Small intestine (tissue), 7 donors: ENCODE data around the gene NRIP2. TPM values are rescaled to one million over a fixed set of nuclear protein-coding genes. Genes with fewer than 3 reads are reported as not detected.
A peak's percentile ranks its signal among the peaks of the same experiment; 100 is the strongest.

Source experiments
- DNase-seq, 2 donors: peaks; one replicate each; pipeline versions ENCODE4 v3.0.0 to v3.0.0-alpha.2; 2013
- FAIRE-seq: peaks from 2 replicates; lab custom pipeline; 2012; peaks lifted over from hg19 to GRCh38; lab: Jason Lieb, UNC
- H3K27ac ChIP-seq, 3 donors: one replicate each; pipeline ENCODE4 v1.5.1; 2013; ENCODE audit warnings: low read length in 2 of 3, mild to moderate bottlenecking in 2 of 3, control low read depth in 1 of 3, inconsistent platforms in 1 of 3, low read depth in 1 of 3, moderate library complexity in 1 of 3
- H3K27me3 ChIP-seq, 3 donors: one replicate each; pipeline ENCODE4 v1.6.1; 2013; ENCODE audit warnings: low read length in 3 of 3, inconsistent platforms in 1 of 3; ENCODE audit not compliant: control insufficient read depth in 3 of 3, insufficient read depth in 3 of 3
- H3K36me3 ChIP-seq, 3 donors: one replicate each; pipeline ENCODE4 v1.6.1; 2013; ENCODE audit warnings: low read length in 3 of 3, inconsistent platforms in 1 of 3, low read depth in 1 of 3, mild to moderate bottlenecking in 1 of 3, moderate library complexity in 1 of 3; ENCODE audit not compliant: control insufficient read depth in 3 of 3, insufficient read depth in 2 of 3
- H3K4me1 ChIP-seq, 3 donors: one replicate each; pipeline ENCODE4 v1.6.1; 2013; ENCODE audit warnings: low read length in 2 of 3, inconsistent platforms in 1 of 3, low read depth in 1 of 3, mild to moderate bottlenecking in 1 of 3, moderate library complexity in 1 of 3; ENCODE audit not compliant: control insufficient read depth in 3 of 3, insufficient read depth in 2 of 3
- H3K4me3 ChIP-seq, 3 donors: one replicate each; pipeline ENCODE4 v1.5.1; 2013; ENCODE audit warnings: low read length in 3 of 3, control low read depth in 1 of 3, inconsistent platforms in 1 of 3, low read depth in 1 of 3, mild to moderate bottlenecking in 1 of 3, moderate library complexity in 1 of 3
- H3K9me3 ChIP-seq, 2 donors: one replicate each; pipeline ENCODE4 v1.6.1; 2013; ENCODE audit warnings: low read depth in 1 of 2, low read length in 1 of 2; ENCODE audit not compliant: control insufficient read depth in 2 of 2, insufficient read depth in 1 of 2
- WGBS, 3 donors: extraction: QIAGEN DNeasy Blood & Tissue Kit; methylation state at CpG; one replicate each; pipeline ENCODE4 v1.1.7; 2013; 5-methylcytosine and 5-hydroxymethylcytosine counted together
- polyA plus RNA-seq, 4 donors: library from polyadenylated mRNA; stranded (reverse) in 3 of 4; unstranded in 1 of 4; fragments of 200-250 nt in 3 of 4; fragments of 120-200 nt in 1 of 4; gene quantifications; one replicate each; pipeline versions ENCODE4 v1.2.1 to v1.2.3, GENCODE V29; 2013
- donor health status: healthy with polysubstance abuse.
- donor health status: control.
- donor health status: control.
- donor health status: Bipolar disorder and iron deficiency.
- donor health status: healthy.

Gene NRIP2
- polyA plus RNA-seq, 4 donors = 0.22 to 4.0 (median 3.1) TPM; not detected in 1

DNA sequence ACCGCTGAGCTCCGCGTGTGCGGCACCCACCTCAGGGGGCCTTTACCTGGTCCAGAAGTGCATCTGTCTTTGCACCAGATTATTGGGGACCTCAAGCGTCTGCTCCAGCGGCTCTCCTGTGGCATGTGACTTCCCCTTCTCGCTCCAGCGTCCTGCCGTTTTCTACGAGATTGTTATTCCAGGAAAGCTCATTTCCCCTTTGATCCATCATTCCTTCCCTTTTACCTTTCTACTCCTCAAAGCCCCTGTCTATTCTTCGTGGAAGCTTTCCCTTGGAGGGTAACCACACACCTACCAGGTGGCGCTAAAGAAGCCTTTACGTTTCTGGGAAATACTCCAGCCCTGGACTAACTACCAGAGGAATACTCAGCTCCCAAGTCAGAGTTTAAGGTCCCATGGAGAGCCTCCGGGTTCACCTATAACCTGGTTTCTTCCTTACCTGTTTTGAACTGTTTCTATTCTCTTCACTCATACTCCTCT, 38.6 kb downstream of the NRIP2 start:
- H3K4me1 ChIP-seq = peaks cover 0 to 10% (median 0%) of the 10 kb centered on the region in 3 donors
- H3K9me3 ChIP-seq = no peaks in the 10 kb centered on the region
- peak overlapping the region; percentile 8 to 59 (median 41) for H3K27ac ChIP-seq
- no peak for FAIRE-seq
- 0 to 6% (median 3%) methylated on average over 14 of the region's 14 CpGs for whole genome bisulfite sequencing, 3 donors
- peaks cover 12 to 34% (median 14%) of the 10 kb centered on the region in 3 donors for H3K36me3 ChIP-seq
- DNase-seq = peak; percentile 51 to 56
- peak overlapping the region; percentile 77 to 80 (median 80) for H3K4me3 ChIP-seq
- peaks cover 0 to 7% (median 0%) of the 10 kb centered on the region in 3 donors for H3K27me3 ChIP-seq

DNA sequence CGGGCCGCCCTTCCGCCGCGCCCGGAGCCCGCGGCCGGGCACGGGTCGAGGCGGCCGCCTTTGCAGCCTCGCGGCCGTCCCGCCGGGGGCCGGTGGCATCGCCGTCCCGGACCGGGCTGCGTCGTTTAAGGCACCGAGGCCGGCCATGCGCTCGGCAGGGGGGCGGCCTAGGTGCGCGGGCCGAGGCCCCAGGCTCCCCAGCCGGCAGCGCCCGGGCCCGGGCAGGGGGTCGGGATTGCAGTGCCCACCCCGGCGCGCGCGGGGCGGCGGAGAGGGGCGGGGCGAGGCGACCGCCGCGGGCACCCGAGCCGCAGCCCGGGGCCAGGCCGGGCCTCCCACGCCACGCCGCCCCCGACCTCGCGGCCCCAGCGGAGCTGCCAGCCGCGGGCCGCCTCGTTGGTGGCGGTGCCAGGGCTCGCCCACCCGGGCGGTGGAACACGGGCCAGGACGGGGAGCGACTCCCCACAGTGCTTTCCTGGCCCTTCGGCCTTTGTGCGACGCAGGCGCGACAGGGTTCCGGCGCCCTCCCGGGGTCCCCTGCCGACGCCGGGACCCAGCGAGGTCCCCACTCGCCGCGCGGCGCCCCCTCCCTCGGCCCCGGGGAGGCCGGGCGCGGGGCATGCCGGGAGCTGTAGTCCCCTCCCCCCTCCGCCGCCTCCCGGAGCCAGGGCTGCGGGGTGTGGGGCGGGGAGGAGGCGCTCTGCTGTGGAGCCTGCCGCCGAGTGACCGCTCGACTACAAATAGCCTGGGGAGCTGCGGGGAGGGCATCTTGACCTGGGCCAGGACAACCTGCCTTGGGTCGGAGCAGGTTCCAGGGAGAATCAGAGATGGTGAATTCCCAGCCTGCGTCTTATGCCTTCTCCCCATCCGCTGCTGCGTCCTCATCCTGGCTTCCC, 39.3 kb downstream of the NRIP2 start:
- DNase-seq (peak; percentile 76 to 86), FAIRE-seq (no peak)
- Histone ChIP-seq H3K4me1 (peaks cover 0 to 10% (median 0%) of the 10 kb centered on the region in 3 donors), H3K27me3 (peaks cover 0 to 7% (median 0%) of the 10 kb centered on the region in 3 donors), H3K27ac (peak overlapping the region; percentile 8 to 59 (median 53)), H3K9me3 (no peaks in the 10 kb centered on the region), H3K4me3 (peak overlapping the region; percentile 77 to 80 (median 80)), H3K36me3 (peaks cover 6 to 29% (median 9%) of the 10 kb centered on the region in 3 donors)
- WGBS, 3 donors = 0% methylated on average over 38 to 111 of the region's 111 CpGs

- peaks cover 0 to 10% (median 0%) of the 10 kb centered on the region in 3 donors for H3K4me1 ChIP-seq
- FAIRE-seq (no peak), DNase-seq (peak; percentile 91 to 94)
- WGBS, 3 donors = 0% methylated on average over 44 to 63 of the region's 63 CpGs
- H3K4me3 ChIP-seq = peak within 1 kb of the TSS; percentile 77 to 80 (median 80)
- no peaks in the 10 kb centered on the region for H3K9me3 ChIP-seq
- H3K36me3 ChIP-seq = peaks cover 2 to 22% (median 6%) of the 10 kb centered on the region in 3 donors
- peak within 1 kb of the TSS; percentile 33 to 59 (median 59) for H3K27ac ChIP-seq
- peaks cover 0 to 7% (median 0%) of the 10 kb centered on the region in 3 donors for H3K27me3 ChIP-seq
Observed at GRCh38 chr12:2794736-2795289, 40.0 kb downstream of the NRIP2 start, which contains the start of gene FKBP4. TSS of gene FKBP4 (plus strand) at chr12:2794970. CDS start at chr12:2795140, 170 bp downstream.

- Histone ChIP-seq H3K36me3 (peaks cover 0 to 20% (median 6%) of the 10 kb centered on the region in 3 donors), H3K4me3 (peak overlapping the region; percentile 55 to 80 (median 77)), H3K27me3 (peaks cover 0 to 8% (median 0%) of the 10 kb centered on the region in 3 donors), H3K4me1 (peaks cover 0 to 10% (median 0%) of the 10 kb centered on the region in 3 donors), H3K27ac (peak overlapping the region in 2 of 3 donors; percentile 32 to 33), H3K9me3 (no peaks in the 10 kb centered on the region)
- DNase-seq = peak in 1 of 2 donors; percentile 83
- FAIRE-seq = no peak
- 6 to 18% (median 16%) methylated on average over 45 to 49 of the region's 49 CpGs for WGBS, 3 donors
Observed at GRCh38 chr12:2794191-2794735, 40.6 kb downstream of the NRIP2 start.

DNA sequence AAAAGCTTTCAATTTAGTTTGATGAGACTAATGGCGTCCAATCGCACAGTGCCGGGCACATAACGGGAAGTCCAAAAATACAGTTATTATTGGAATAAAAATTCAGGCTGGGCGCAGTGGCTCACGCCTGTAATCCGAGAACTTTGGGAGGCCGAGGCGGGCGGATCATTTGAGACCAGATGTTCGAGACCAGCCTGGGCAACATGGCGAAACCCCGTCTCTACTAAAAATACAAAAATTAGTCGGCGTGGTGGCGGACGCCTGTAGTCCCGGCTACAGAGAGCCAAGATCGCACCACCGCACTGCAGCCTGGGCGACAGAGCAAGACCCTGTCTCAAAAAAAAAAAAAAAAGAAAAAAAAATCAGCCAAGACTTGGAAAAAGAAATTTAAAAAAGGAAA, 41.3 kb downstream of the NRIP2 start:
- peaks cover 0 to 10% (median 0%) of the 10 kb centered on the region in 3 donors for H3K4me1 ChIP-seq
- no peak overlapping the region for H3K27ac ChIP-seq
- no peaks in the 10 kb centered on the region for H3K9me3 ChIP-seq
- peaks cover 0 to 10% (median 0%) of the 10 kb centered on the region in 3 donors for H3K27me3 ChIP-seq
- no peak overlapping the region for H3K4me3 ChIP-seq
- no peak for DNase-seq
- WGBS, 3 donors = 93 to 95% (median 94%) methylated on average over 21 of the region's 21 CpGs
- FAIRE-seq = no peak
- H3K36me3 ChIP-seq = peaks cover 0 to 14% (median 0%) of the 10 kb centered on the region in 3 donors

DNA sequence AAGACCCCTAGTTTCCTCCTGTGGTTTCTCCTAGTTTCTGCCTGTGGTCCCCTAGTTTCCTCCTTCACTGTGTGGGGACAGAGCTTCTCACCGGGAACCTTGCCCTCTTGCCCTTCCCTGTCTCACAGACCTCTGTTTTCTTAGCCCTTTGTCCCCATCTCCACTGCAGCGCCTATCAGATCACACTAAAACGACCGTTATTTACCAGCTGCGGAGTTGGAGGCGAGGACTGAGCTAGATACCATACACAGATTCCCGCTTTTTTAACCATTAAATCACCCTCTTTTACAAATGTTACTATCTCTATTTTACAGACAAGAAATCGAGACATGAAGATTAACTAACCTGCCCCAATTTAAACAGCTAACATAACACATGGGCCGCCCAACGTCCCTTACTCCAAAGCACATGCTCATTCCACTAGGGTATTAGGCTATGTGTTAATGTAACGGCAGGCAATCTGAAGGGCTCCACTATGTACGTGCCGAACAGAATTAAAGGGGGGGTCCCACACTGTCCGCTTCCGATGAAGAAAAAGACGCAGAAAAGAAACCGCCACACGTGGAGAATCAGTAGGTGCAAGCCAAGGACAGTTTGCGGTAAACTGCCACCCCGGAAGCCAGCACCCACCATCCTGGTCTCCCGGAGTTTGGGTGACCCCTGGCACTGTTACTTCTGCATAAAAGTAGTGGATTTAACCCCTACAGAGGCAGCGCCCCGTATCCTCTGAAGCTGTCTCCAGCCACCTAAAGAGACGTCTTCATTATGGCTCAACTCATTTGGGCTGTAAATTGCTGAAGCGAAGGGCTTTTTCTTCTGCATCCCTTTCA, 41.9 kb downstream of the NRIP2 start:
- no peaks in the 10 kb centered on the region for H3K9me3 ChIP-seq
- H3K4me1 ChIP-seq = peaks cover 0 to 10% (median 0%) of the 10 kb centered on the region in 3 donors
- peaks cover 0 to 10% (median 0%) of the 10 kb centered on the region in 3 donors for H3K27me3 ChIP-seq
- no peak for FAIRE-seq
- H3K27ac ChIP-seq = no peak overlapping the region
- peaks cover 0 to 9% (median 0%) of the 10 kb centered on the region in 3 donors for H3K36me3 ChIP-seq
- H3K4me3 ChIP-seq = no peak overlapping the region
- 48 to 69% (median 62%) methylated on average over 25 of the region's 25 CpGs for WGBS, 3 donors
- peak in 1 of 2 donors; percentile 49 for DNase-seq

DNA sequence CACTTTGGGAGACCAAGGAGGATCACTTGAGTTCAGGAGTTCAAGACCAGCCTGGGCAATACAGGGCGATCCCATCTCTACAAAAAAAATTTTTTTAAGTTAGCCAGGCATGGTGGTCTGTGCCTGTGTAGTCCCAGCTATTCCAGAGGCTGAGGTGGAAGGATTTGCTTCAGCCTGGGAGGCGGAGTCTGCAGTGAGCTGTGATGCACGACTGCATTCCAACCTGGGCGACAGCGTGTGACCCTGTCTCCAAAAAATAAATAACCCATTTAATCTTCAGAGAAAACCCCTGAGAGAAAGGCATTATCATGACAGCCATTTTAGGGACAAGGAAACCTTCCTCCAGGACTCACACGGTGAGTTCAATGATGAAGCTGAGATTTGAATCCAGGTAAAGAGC, 43.7 kb downstream of the NRIP2 start:
- Histone ChIP-seq H3K4me1 (peaks cover 0 to 5% (median 0%) of the 10 kb centered on the region in 3 donors), H3K27me3 (peaks cover 0 to 10% (median 0%) of the 10 kb centered on the region in 3 donors), H3K9me3 (no peaks in the 10 kb centered on the region), H3K4me3 (no peak overlapping the region), H3K36me3 (no peaks in the 10 kb centered on the region), H3K27ac (no peak overlapping the region)
- 84 to 91% (median 84%) methylated on average over 6 of the region's 6 CpGs for WGBS, 3 donors
- FAIRE-seq (no peak), DNase-seq (no peak)
